ENCODE measurements around the gene LHPP.

DNA sequence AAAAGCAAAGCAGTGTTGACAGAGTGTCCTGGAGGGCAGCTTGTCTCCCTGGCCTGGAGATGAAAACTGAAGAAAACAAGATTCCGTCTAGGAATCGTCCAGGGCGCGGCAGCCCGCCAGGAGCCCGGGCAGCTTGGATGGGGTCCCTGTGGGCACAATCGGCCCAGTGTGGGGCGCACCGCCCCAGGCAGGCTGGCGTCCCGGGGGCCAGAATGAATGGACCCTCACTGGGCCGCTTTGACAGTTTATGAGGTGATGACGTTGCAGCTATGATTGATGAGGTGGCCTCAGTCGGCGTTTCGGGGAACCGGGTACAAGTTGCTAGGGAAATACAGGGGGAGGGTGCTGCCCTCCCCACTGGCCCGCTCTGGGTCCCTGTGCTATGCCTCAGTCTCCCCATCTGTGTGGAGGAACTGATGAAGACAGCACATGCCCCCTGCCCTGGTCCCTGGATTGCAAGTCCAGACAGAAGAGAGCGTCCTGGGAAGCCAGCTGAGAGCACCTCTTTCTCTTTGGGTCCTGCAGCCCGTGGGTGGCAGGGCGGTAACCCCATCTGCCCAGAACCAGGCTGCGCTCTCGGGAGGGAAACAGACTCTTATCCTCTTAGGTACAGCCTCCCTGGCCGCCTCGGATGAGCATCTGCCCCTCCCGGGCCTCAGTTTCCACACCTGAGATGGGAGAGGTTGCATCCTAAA lies 131.3 kb downstream of the LHPP start:
- TF ChIP-seq, protein P1, sequence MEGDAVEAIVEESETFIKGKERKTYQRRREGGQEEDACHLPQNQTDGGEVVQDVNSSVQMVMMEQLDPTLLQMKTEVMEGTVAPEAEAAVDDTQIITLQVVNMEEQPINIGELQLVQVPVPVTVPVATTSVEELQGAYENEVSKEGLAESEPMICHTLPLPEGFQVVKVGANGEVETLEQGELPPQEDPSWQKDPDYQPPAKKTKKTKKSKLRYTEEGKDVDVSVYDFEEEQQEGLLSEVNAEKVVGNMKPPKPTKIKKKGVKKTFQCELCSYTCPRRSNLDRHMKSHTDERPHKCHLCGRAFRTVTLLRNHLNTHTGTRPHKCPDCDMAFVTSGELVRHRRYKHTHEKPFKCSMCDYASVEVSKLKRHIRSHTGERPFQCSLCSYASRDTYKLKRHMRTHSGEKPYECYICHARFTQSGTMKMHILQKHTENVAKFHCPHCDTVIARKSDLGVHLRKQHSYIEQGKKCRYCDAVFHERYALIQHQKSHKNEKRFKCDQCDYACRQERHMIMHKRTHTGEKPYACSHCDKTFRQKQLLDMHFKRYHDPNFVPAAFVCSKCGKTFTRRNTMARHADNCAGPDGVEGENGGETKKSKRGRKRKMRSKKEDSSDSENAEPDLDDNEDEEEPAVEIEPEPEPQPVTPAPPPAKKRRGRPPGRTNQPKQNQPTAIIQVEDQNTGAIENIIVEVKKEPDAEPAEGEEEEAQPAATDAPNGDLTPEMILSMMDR (IDR thresholded peaks at IDR 0.05): no peak
- TF ChIP-seq POLR2A (IDR thresholded peaks at IDR 0.05): no peak
